SU-DHL-6 (cell line): ENCODE data around the gene SYT13.

Source experiments
- H2AFZ ChIP-seq: fragments of 200-600 bp; sonication (generic); 2 replicates; pipeline ENCODE4 v1.6.1; 2014; ENCODE audit warnings: low read depth, mild to moderate bottlenecking, moderate library complexity, mixed read lengths, antibody characterized with exemption, low read length; ENCODE audit not compliant: severe bottlenecking
- H3F3A ChIP-seq: fragments of 200-600 bp; shearing (Covaris generic); 2 replicates; pipeline ENCODE4 v1.6.0; 2016; ENCODE audit warnings: antibody characterized with exemption, mild to moderate bottlenecking; ENCODE audit not compliant: insufficient read depth
- H3K27ac ChIP-seq: fragments of 200-600 bp; sonication (generic); 2 replicates; pipeline ENCODE4 v1.5.1; 2016; ENCODE audit warnings: low read depth, mild to moderate bottlenecking, low read length, moderate library complexity, mixed read lengths
- H3K27me3 ChIP-seq: fragments of 200-600 bp; sonication (generic), shearing (Covaris generic); 2 replicates; pipeline ENCODE4 v1.6.0; 2014; ENCODE audit warnings: mild to moderate bottlenecking, low read length
- H3K36me3 ChIP-seq: fragments of 200-600 bp; sonication (generic); 2 replicates; pipeline ENCODE4 v1.6.1; 2014; ENCODE audit warnings: mild to moderate bottlenecking, low read length, mixed read lengths
- H3K4me2 ChIP-seq: fragments of 300-600, 200-600 bp; shearing (Covaris generic), sonication (generic); 2 replicates; pipeline ENCODE4 v1.6.0; 2014; ENCODE audit warnings: low read length, low read depth, mild to moderate bottlenecking; ENCODE audit not compliant: poor library complexity, severe bottlenecking
- H3K4me3 ChIP-seq: fragments of 200-600 bp; sonication (generic); 2 replicates; pipeline ENCODE4 v1.5.1; 2014; ENCODE audit warnings: antibody characterized with exemption, low read length, mild to moderate bottlenecking, mixed read lengths; ENCODE audit not compliant: insufficient read depth, poor library complexity, severe bottlenecking
- H3K79me2 ChIP-seq: fragments of 200-600 bp; sonication (generic); 2 replicates; pipeline ENCODE4 v1.6.1; 2014; ENCODE audit warnings: mild to moderate bottlenecking, low read length, moderate library complexity; ENCODE audit not compliant: insufficient read depth
- H3K9ac ChIP-seq: fragments of 200-600 bp; sonication (generic); 2 replicates; pipeline ENCODE4 v1.7.0; 2014; ENCODE audit warnings: mild to moderate bottlenecking, low read length
- H3K9me2 ChIP-seq: fragments of 200-600 bp; sonication (generic); replicated peaks from 2 replicates; pipeline ENCODE4 v1.6.1; 2014; ENCODE audit warnings: low read length; ENCODE audit not compliant: insufficient read depth
- H3K9me3 ChIP-seq: fragments of 200-600 bp; sonication (generic); 2 replicates; pipeline ENCODE4 v1.6.1; 2014; ENCODE audit warnings: low read length, mixed read lengths; ENCODE audit not compliant: insufficient read depth
- H4K20me1 ChIP-seq: fragments of 200-600 bp; sonication (generic); 2 replicates; pipeline ENCODE4 v1.6.1; 2014; ENCODE audit warnings: low read depth, mild to moderate bottlenecking, antibody characterized with exemption, low read length, moderate library complexity, mixed read lengths
- EZH2phosphoT487 ChIP-seq: fragments of 200-600 bp; sonication (generic), shearing (Covaris generic); conservative IDR thresholded peaks from 2 replicates; pipeline ENCODE4 v1.6.1; 2018; ENCODE audit warnings: mild to moderate bottlenecking, antibody characterized with exemption, low read length, moderate library complexity, mixed read lengths
- TF ChIP-seq, protein P1 (sequence below): fragments of 200-600 bp; sonication (generic); IDR thresholded peaks from one replicate; pipeline ENCODE4 v1.5.1; 2017; ENCODE audit warnings: antibody characterized with exemption, mild to moderate bottlenecking, low read length, moderate library complexity; ENCODE audit not compliant: insufficient read depth, poor library complexity, severe bottlenecking

Gene SYT13

DNA sequence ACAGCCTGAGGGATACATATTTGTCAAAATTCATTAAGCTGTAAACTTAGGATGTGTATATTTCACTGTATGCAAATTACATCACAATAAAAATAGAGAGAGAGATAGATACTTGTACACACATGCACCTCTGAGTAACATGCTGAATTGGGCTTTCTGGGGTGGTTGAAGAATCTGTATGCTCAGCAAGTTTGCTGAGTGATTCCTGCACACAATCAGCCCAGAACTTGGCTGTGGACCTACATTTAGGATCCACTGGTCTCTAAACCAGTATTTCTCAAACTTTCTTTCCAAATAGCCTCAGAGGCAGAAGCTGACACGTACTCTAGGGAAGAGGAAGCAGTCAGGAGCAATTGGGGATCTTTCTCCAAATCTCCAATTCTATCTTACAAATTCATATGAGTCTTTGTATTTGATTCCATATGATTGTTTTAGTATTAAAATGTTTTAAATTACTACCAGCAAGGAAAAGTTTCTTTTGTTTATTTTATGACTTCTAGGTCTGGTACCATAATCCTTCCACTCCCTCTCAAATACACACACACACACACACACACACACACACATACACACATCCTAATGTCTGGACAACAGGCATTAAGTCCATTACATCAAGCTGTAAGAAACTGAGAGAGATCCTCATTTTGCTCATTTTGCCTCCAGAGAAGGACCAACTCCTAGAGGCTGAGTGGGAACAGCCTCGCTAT, 20.0 kb downstream of the SYT13 start:
- H3K36me3 ChIP-seq, result no peaks in the 10 kb centered on the region
- no peak overlapping the region for H3K4me2 ChIP-seq
- H3F3A ChIP-seq, result no peaks in the 10 kb centered on the region
- no peak overlapping the region for H3K9ac ChIP-seq
- no peaks in the 10 kb centered on the region for H3K79me2 ChIP-seq
- no peaks in the 10 kb centered on the region for H3K9me2 ChIP-seq
- H3K27ac ChIP-seq, result no peak overlapping the region
- H3K4me3 ChIP-seq, result no peak overlapping the region
- H2AFZ ChIP-seq, result no peak overlapping the region
- H3K27me3 ChIP-seq, result 0 out of 2 replicates have a peak, but pooled peaks cover 4% of the 10 kb centered on the region
- no peaks in the 10 kb centered on the region for H3K9me3 ChIP-seq
- no peaks in the 10 kb centered on the region for H4K20me1 ChIP-seq
- TF ChIP-seq EZH2phosphoT487, result no peak
- TF ChIP-seq, protein P1, sequence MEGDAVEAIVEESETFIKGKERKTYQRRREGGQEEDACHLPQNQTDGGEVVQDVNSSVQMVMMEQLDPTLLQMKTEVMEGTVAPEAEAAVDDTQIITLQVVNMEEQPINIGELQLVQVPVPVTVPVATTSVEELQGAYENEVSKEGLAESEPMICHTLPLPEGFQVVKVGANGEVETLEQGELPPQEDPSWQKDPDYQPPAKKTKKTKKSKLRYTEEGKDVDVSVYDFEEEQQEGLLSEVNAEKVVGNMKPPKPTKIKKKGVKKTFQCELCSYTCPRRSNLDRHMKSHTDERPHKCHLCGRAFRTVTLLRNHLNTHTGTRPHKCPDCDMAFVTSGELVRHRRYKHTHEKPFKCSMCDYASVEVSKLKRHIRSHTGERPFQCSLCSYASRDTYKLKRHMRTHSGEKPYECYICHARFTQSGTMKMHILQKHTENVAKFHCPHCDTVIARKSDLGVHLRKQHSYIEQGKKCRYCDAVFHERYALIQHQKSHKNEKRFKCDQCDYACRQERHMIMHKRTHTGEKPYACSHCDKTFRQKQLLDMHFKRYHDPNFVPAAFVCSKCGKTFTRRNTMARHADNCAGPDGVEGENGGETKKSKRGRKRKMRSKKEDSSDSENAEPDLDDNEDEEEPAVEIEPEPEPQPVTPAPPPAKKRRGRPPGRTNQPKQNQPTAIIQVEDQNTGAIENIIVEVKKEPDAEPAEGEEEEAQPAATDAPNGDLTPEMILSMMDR, result no peak

DNA sequence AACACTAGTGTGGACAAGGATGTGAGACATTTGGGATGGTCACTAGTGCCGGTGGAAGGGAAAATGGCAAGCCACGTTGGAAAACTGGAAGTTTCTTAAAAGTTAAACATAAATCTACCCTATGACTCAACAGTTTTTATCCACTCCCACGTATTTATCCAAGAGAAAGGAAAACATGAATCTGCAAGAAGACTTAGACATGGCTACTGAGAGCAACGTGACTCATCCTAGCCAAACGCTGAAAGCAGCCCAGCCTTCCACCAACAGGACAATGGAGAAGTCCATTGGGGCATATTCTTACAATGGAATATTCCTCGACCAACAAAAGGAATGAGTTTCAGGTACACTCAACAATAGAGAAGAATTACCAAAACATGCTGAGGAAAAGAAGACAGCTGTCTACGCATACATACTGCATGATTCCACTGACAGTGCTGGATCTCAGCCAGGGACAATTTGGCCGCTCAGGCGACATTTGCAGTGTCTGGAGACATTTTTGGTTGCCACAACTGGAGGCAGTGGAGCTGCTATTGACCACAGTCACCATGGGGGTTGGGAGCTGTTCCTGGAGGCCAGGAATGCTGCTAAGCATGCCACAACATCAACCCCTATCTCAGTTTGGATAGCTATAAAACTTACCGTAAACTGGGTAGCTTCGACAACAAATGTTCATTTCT, 21.2 kb downstream of the SYT13 start:
- H3K79me2 ChIP-seq, result no peaks in the 10 kb centered on the region
- no peaks in the 10 kb centered on the region for H3K27me3 ChIP-seq
- H3K9me2 ChIP-seq, result no peaks in the 10 kb centered on the region
- H3K4me2 ChIP-seq, result no peak overlapping the region
- no peaks in the 10 kb centered on the region for H4K20me1 ChIP-seq
- no peaks in the 10 kb centered on the region for H3F3A ChIP-seq
- no peak overlapping the region for H3K27ac ChIP-seq
- no peak overlapping the region for H2AFZ ChIP-seq
- no peak for TF ChIP-seq EZH2phosphoT487
- TF ChIP-seq, protein P1, result no peak
- no peaks in the 10 kb centered on the region for H3K36me3 ChIP-seq
- H3K4me3 ChIP-seq, result no peak overlapping the region
- no peak overlapping the region for H3K9ac ChIP-seq
- no peaks in the 10 kb centered on the region for H3K9me3 ChIP-seq

DNA sequence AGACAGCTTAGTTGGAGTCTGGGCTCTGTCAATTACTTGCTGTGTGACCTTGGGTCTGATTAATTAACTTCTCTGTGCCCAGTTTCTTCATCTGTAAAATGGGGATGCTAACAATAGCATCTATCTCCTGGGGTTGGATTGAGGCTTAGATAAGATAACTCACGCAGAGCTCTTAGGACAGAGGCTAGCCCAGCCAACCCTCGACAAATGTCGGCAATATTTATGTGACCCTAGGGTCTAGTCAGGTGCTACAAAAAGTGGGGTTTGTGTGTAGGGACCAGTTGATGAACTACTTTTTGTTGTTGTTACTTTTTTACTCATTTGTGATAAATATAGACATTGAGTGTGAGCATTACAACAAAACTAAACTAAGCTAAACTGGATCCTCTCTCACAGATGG, 22.4 kb downstream of the SYT13 start:
- H3K4me3 ChIP-seq, result no peak overlapping the region
- H3K9me2 ChIP-seq, result no peaks in the 10 kb centered on the region
- no peaks in the 10 kb centered on the region for H3K79me2 ChIP-seq
- no peaks in the 10 kb centered on the region for H3F3A ChIP-seq
- no peaks in the 10 kb centered on the region for H3K36me3 ChIP-seq
- H3K27me3 ChIP-seq, result no peaks in the 10 kb centered on the region
- H3K9ac ChIP-seq, result no peak overlapping the region
- no peak overlapping the region for H2AFZ ChIP-seq
- no peak overlapping the region for H3K4me2 ChIP-seq
- no peak overlapping the region for H3K27ac ChIP-seq
- H4K20me1 ChIP-seq, result no peaks in the 10 kb centered on the region
- no peak for TF ChIP-seq EZH2phosphoT487
- TF ChIP-seq, protein P1, result no peak
- no peaks in the 10 kb centered on the region for H3K9me3 ChIP-seq
